Chondrocyte (in vitro differentiated cells): Measurements from ENCODE around the gene LRRC40. TPM values are rescaled to one million over a fixed set of nuclear protein-coding genes. Genes with fewer than 3 reads are reported as not detected.

Experiments used
- DNase-seq: peaks from one replicate; pipeline ENCODE4 v3.0.0; 2021; ENCODE audit warnings: mixed read lengths, low spot score
- H3K27ac Mint-ChIP-seq: one replicate; pipeline ENCODE4 v1.8.0; 2021; ENCODE audit warnings: mild to moderate bottlenecking, moderate library complexity, mixed read lengths; ENCODE audit not compliant: unreplicated experiment
- H3K27me3 Mint-ChIP-seq: 2 replicates; pipeline ENCODE4 v1.8.0; 2021; ENCODE audit warnings: low read depth, mixed read lengths
- H3K36me3 Mint-ChIP-seq: 2 replicates; pipeline ENCODE4 v1.8.0; 2021; ENCODE audit warnings: low read depth, mixed read lengths
- H3K4me1 Mint-ChIP-seq: 2 replicates; pipeline ENCODE4 v1.8.0; 2021; ENCODE audit warnings: low read depth, mild to moderate bottlenecking, mixed read lengths
- H3K4me3 Mint-ChIP-seq: one replicate; pipeline ENCODE4 v1.8.0; 2021; ENCODE audit warnings: mild to moderate bottlenecking, moderate library complexity, mixed read lengths; ENCODE audit not compliant: unreplicated experiment
- H3K9me3 Mint-ChIP-seq: 2 replicates; pipeline ENCODE4 v1.8.0; 2021; ENCODE audit warnings: low read depth, mixed read lengths
- CTCF ChIP-seq: fragments of 200-600 bp; sonication (generic); IDR thresholded peaks from 2 replicates; pipeline ENCODE4 v1.5.0; 2021; ENCODE audit warnings: antibody characterized with exemption, mild to moderate bottlenecking, moderate library complexity
- total RNA-seq: library from RNA; stranded (reverse); gene quantifications from 3 replicates; pipeline ENCODE4 v1.2.1, GENCODE V29; 2021

Gene LRRC40
- total RNA-seq, 1 donor from 2014 or later = 15.7 TPM

GRCh38 chr1:70204139-70204538 is 1.2 kb downstream of the LRRC40 start:
- TF ChIP-seq CTCF = no peak
- Mint-ChIP-seq H3K36me3 (peaks cover 1% of the 10 kb centered on the region), H3K4me1 (peaks cover 43% of the 10 kb centered on the region), H3K4me3 (peak overlapping the region; percentile 96), H3K27ac (peak overlapping the region; percentile 100), H3K9me3 (no peaks in the 10 kb centered on the region), H3K27me3 (no peaks in the 10 kb centered on the region)
- no peak for DNase-seq

- H3K36me3 Mint-ChIP-seq = peaks cover 1% of the 10 kb centered on the region
- H3K4me1 Mint-ChIP-seq = peaks cover 28% of the 10 kb centered on the region
- TF ChIP-seq CTCF = no peak
- H3K27ac Mint-ChIP-seq = no peak overlapping the region
- no peak overlapping the region for H3K4me3 Mint-ChIP-seq
- no peaks in the 10 kb centered on the region for H3K27me3 Mint-ChIP-seq
- no peaks in the 10 kb centered on the region for H3K9me3 Mint-ChIP-seq
- DNase-seq = no peak
Measured at GRCh38 chr1:70202173-70202758, 3.1 kb downstream of the LRRC40 start.

- Mint-ChIP-seq H3K36me3 (peaks cover 1% of the 10 kb centered on the region), H3K27me3 (no peaks in the 10 kb centered on the region), H3K27ac (no peak overlapping the region), H3K9me3 (no peaks in the 10 kb centered on the region), H3K4me3 (no peak overlapping the region), H3K4me1 (peaks cover 19% of the 10 kb centered on the region)
- TF ChIP-seq CTCF = no peak
- DNase-seq = no peak
Measured at GRCh38 chr1:70200065-70200464, 5.3 kb downstream of the LRRC40 start.

- H3K4me1 Mint-ChIP-seq = no peaks in the 10 kb centered on the region
- TF ChIP-seq CTCF = no peak
- H3K36me3 Mint-ChIP-seq = peaks cover 1% of the 10 kb centered on the region
- no peak overlapping the region for H3K27ac Mint-ChIP-seq
- no peak overlapping the region for H3K4me3 Mint-ChIP-seq
- H3K27me3 Mint-ChIP-seq = no peaks in the 10 kb centered on the region
- DNase-seq = no peak
- H3K9me3 Mint-ChIP-seq = peaks cover 2% of the 10 kb centered on the region
Measured at GRCh38 chr1:70196333-70196732, 9.0 kb downstream of the LRRC40 start.

GRCh38 chr1:70195342-70195741 is 10.0 kb downstream of the LRRC40 start:
- peaks cover 2% of the 10 kb centered on the region for H3K9me3 Mint-ChIP-seq
- no peak overlapping the region for H3K4me3 Mint-ChIP-seq
- no peaks in the 10 kb centered on the region for H3K36me3 Mint-ChIP-seq
- no peak for TF ChIP-seq CTCF
- H3K27me3 Mint-ChIP-seq = no peaks in the 10 kb centered on the region
- H3K27ac Mint-ChIP-seq = no peak overlapping the region
- peaks cover 6% of the 10 kb centered on the region for H3K4me1 Mint-ChIP-seq
- DNase-seq = no peak
